Coronary artery (tissue), 2 donors: ENCODE data around the gene GALT.
A peak's percentile ranks its signal among the peaks of the same experiment; 100 is the strongest.

ENCODE experiments used
- DNase-seq: peaks from one replicate; pipeline ENCODE4 v3.0.0-alpha.2; 2017; ENCODE audit warnings: low spot score
- H3K27ac ChIP-seq, 2 donors: fragments of 200-600 bp; sonication (generic); one replicate each; pipeline ENCODE4 v1.5.1; 2016 to 2019
- H3K4me3 ChIP-seq: fragments of 200-600 bp; sonication (generic); 2 replicates; pipeline ENCODE4 v1.5.1; 2016; ENCODE audit warnings: mild to moderate bottlenecking, moderate library complexity
- CTCF ChIP-seq: fragments of 200-600 bp; sonication (generic); IDR thresholded peaks from one replicate; pipeline ENCODE4 v1.5.1; 2019; ENCODE audit warnings: antibody characterized with exemption

Gene GALT

GRCh38 chr9:34647084-34647403, 569 bp downstream of the GALT start:
- no peak for TF ChIP-seq CTCF
- DNase-seq: no peak
- Histone ChIP-seq H3K4me3 (peak overlapping the region; percentile 83), H3K27ac (peak overlapping the region; percentile 78 to 91)

- DNase-seq: no peak
- no peak for TF ChIP-seq CTCF
- peak overlapping the region in 1 of 2 donors; percentile 91 for H3K27ac ChIP-seq
- peak overlapping the region; percentile 83 for H3K4me3 ChIP-seq
Observed at GRCh38 chr9:34647651-34648050, 1.2 kb downstream of the GALT start.

- TF ChIP-seq CTCF: no peak
- Histone ChIP-seq H3K27ac (peak overlapping the region in 1 of 2 donors; percentile 91), H3K4me3 (no peak overlapping the region)
- DNase-seq: no peak
Observed at GRCh38 chr9:34648673-34649072, 2.2 kb downstream of the GALT start.

DNA sequence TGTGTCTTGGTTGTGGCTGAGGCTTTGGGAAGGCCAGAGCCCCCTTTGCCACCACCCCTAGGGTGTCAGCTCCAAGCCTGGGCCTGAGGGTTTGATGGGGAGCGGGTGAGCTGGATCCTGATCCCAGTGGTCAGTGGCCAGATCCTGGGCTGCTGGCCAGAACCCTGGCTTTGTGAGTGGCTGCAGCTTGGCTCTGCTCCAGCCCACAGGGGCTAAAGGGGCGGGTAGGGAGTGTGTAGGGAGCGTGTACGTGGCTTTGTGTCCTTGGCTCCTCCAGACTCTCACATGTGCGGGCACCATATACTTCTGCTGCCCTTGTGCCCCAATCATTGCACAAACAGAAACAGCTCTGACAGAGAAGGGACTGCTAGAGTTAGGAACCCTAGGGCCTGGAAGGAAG, 4.3 kb downstream of the GALT start:
- no peak for TF ChIP-seq CTCF
- H3K4me3 ChIP-seq: no peak overlapping the region
- DNase-seq: no peak
- H3K27ac ChIP-seq: peak overlapping the region; percentile 87 to 91

- peak overlapping the region; percentile 74 for H3K4me3 ChIP-seq
- TF ChIP-seq CTCF: no peak
- H3K27ac ChIP-seq: peak overlapping the region; percentile 87 to 91
- no peak for DNase-seq
Observed at GRCh38 chr9:34651321-34651720, 4.8 kb downstream of the GALT start.

DNA sequence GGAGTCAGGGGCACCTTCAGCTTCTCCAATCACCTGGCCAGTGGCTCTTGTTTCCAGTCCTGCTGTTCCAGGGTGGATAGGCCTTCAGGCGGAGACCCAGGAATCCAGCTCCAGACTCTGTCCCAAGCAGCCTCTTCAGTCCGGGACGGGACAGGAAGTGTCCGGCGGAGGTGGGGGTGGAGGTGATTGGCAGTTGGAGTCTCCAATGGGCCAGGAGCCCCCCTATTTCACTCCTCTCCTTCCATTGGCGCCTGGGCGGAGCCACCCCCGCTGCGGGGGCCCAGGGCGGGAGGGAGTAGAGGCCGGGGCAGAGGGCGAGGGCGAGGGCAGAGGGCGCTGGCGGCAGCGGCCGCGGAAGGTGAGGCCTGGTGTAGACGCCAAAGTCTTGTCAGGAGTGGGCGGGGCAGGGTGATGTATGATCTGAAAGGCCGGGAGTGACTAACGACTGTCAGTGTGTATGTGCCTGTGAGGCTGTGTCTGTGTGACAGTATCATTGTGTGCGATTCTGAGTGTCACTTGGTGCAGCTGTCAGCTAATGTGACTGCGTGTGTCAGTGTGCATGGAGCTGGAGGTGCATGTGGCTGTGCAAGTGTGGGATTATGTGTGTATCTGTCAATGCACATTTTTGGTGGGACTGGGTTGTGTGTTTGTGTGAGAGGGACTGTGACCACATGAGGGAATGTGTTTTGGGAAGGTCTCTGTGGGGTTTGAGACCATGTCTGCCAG, 5.6 kb downstream of the GALT start, which contains the start of gene IL11RA:
TSS of gene IL11RA (plus strand) at position 310 of the 726 bp plus-strand sequence. CDS start 3,033 bp downstream, outside the sequence.
- TF ChIP-seq CTCF: no peak
- DNase-seq: peak; percentile 94
- peak within 1 kb of the TSS; percentile 74 for H3K4me3 ChIP-seq
- peak within 1 kb of the TSS; percentile 87 to 91 for H3K27ac ChIP-seq

DNA sequence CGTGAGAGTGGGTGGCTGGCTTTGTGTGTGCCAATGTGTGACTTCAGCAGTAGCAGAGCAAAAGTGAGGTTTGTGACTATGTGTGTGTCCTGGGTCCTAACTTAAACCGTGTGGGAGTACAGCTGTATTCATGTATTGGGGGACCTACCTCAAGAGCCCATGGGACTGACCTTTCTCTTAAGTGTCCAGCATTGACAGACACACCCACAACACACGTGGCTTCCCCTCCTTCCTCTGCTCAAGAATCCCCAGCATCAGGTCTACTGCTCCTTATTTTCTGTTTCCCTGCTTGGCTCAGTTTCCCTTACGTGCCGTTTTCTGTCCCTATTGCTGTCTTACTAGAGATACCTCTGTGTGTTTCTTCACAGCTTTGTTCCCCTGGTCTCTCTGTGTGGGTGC, 6.1 kb downstream of the GALT start:
- Histone ChIP-seq H3K4me3 (peak overlapping the region; percentile 74), H3K27ac (peak overlapping the region; percentile 87 to 91)
- TF ChIP-seq CTCF: no peak

More for the DNA sequence above, 6.1 kb downstream of the GALT start:
- DNase-seq: no peak
